ENCODE measurements around the gene GABPB2.

Gene GABPB2

DNA sequence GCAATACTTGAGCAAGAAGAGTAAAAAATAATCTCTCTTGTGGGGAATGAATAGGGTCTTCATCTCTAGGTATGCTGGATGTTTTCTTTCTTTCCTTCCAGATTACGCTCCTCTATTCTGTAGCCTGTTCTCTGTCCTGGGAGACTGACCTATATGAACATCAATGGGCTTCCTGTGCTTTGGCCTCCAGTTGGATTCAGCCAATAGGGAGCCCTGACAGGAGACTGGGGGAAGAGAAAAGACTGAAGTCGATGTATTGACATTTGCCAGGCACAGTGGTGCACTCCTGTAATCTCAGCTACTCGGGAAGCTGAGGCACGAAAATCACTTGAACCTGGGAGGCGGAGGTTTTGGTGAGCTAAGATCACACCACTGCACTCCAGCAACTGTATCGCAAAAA lies 58.2 kb downstream of the GABPB2 start:
- Histone ChIP-seq H3F3A (ENCODE audit: insufficient read depth) (no peaks in the 10 kb centered on the region), H3K9me3 (ENCODE audit: insufficient read depth, low read length) (no peaks in the 10 kb centered on the region), H3K36me3 (ENCODE audit: low read length) (no peaks in the 10 kb centered on the region), H3K4me3 (ENCODE audit: insufficient read depth, low read length, poor library complexity, severe bottlenecking) (no peak overlapping the region), H3K9me2 (replicated peaks; ENCODE audit: insufficient read depth, low read length) (no peaks in the 10 kb centered on the region), H3K9ac (ENCODE audit: low read length) (no peak overlapping the region), H3K4me2 (ENCODE audit: low read depth, low read length, poor library complexity, severe bottlenecking) (no peak overlapping the region), H3K27ac (ENCODE audit: low read depth, low read length) (no peak overlapping the region), H4K20me1 (ENCODE audit: low read depth, low read length) (no peaks in the 10 kb centered on the region; the same call in 1 of the 2 replicates), H2AFZ (ENCODE audit: low read depth, low read length, severe bottlenecking) (no peak overlapping the region), H3K79me2 (ENCODE audit: insufficient read depth, low read length) (no peaks in the 10 kb centered on the region), H3K27me3 (ENCODE audit: low read length) (no peaks in the 10 kb centered on the region)
- TF ChIP-seq EZH2phosphoT487 (conservative IDR thresholded peaks at IDR 0.05; ENCODE audit: low read length) (no peak), CTCF (IDR thresholded peaks at IDR 0.05; ENCODE audit: insufficient read depth, low read length, poor library complexity, severe bottlenecking) (no peak)

DNA sequence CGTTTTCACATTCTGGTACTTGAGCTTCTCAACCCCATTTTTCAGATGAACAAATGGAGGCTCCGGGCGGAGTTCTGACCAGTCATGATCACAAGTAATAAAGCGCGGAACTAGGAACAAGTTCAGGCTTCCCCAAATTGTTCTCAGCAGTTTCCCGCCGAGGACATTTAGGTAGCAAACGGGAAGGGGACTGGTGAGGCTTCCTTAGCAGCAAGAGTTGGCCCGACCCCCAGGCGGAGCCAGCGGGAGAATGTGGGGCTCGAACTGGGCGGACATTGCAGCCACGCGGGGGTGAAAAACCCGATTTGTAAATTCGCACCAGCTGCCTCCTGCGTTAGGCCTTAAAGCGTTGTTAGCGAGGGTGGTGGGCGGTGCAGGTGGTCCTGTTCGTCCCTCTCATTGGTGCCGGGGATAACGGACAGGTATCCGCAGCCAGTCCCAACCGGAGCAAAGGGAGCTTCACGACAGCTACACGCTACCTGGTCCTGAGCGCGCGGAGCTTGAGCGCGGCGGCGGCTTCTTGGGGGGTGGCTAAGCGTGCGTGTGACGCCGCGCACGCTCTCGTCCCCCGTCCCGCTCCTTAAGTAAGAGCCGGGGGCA lies 60.5 kb downstream of the GABPB2 start:
- no peaks in the 10 kb centered on the region for H3K9me2 ChIP-seq (replicated peaks; ENCODE audit: insufficient read depth, low read length)
- H3K4me2 ChIP-seq (ENCODE audit: low read depth, low read length, poor library complexity, severe bottlenecking) = no peak overlapping the region
- no peak overlapping the region for H2AFZ ChIP-seq (ENCODE audit: low read depth, low read length, severe bottlenecking)
- H3K9ac ChIP-seq (ENCODE audit: low read length) = no peak overlapping the region
- H3K4me3 ChIP-seq (ENCODE audit: insufficient read depth, low read length, poor library complexity, severe bottlenecking) = no peak overlapping the region
- no peaks in the 10 kb centered on the region for H3K27me3 ChIP-seq (ENCODE audit: low read length)
- H4K20me1 ChIP-seq (ENCODE audit: low read depth, low read length) = no peaks in the 10 kb centered on the region; the same call in 1 of the 2 replicates
- TF ChIP-seq EZH2phosphoT487 (conservative IDR thresholded peaks at IDR 0.05; ENCODE audit: low read length) (no peak), CTCF (IDR thresholded peaks at IDR 0.05; ENCODE audit: insufficient read depth, low read length, poor library complexity, severe bottlenecking) (no peak)
- H3F3A ChIP-seq (ENCODE audit: insufficient read depth) = no peaks in the 10 kb centered on the region
- H3K79me2 ChIP-seq (ENCODE audit: insufficient read depth, low read length) = no peaks in the 10 kb centered on the region
- H3K27ac ChIP-seq (ENCODE audit: low read depth, low read length) = no peak overlapping the region
- no peaks in the 10 kb centered on the region for H3K9me3 ChIP-seq (ENCODE audit: insufficient read depth, low read length)
- H3K36me3 ChIP-seq (ENCODE audit: low read length) = no peaks in the 10 kb centered on the region

GRCh38 chr1:151131701-151132334 lies 61.3 kb downstream of the GABPB2 start:
- no peak overlapping the region for H3K4me3 ChIP-seq (ENCODE audit: insufficient read depth, low read length, poor library complexity, severe bottlenecking)
- H3F3A ChIP-seq (ENCODE audit: insufficient read depth) = no peaks in the 10 kb centered on the region
- no peak overlapping the region for H3K27ac ChIP-seq (ENCODE audit: low read depth, low read length)
- H3K9me2 ChIP-seq (replicated peaks; ENCODE audit: insufficient read depth, low read length) = no peaks in the 10 kb centered on the region
- no peaks in the 10 kb centered on the region; the same call in 1 of the 2 replicates for H4K20me1 ChIP-seq (ENCODE audit: low read depth, low read length)
- no peaks in the 10 kb centered on the region for H3K9me3 ChIP-seq (ENCODE audit: insufficient read depth, low read length)
- no peak overlapping the region for H3K4me2 ChIP-seq (ENCODE audit: low read depth, low read length, poor library complexity, severe bottlenecking)
- TF ChIP-seq EZH2phosphoT487 (conservative IDR thresholded peaks at IDR 0.05; ENCODE audit: low read length) (no peak), CTCF (IDR thresholded peaks at IDR 0.05; ENCODE audit: insufficient read depth, low read length, poor library complexity, severe bottlenecking) (no peak)
- H3K36me3 ChIP-seq (ENCODE audit: low read length) = no peaks in the 10 kb centered on the region
- no peak overlapping the region for H3K9ac ChIP-seq (ENCODE audit: low read length)
- no peaks in the 10 kb centered on the region for H3K79me2 ChIP-seq (ENCODE audit: insufficient read depth, low read length)
- no peak overlapping the region for H2AFZ ChIP-seq (ENCODE audit: low read depth, low read length, severe bottlenecking)
- no peaks in the 10 kb centered on the region for H3K27me3 ChIP-seq (ENCODE audit: low read length)
